Esophagus muscularis mucosa (tissue), 4 donors: ENCODE data around the gene KLHL30.

Experiments
- EP300 ChIP-seq: sonication (generic); formaldehyde crosslinking; IDR thresholded peaks from one replicate; pipeline ENCODE4 v1.6.1; 2017; ENCODE audit warnings: antibody characterized with exemption
- POLR2A ChIP-seq: fragments of 450-650 bp; IDR thresholded peaks from one replicate; pipeline ENCODE4 v1.6.1; 2017; ENCODE audit warnings: antibody characterized with exemption, moderate library complexity, mild to moderate bottlenecking, low read depth
- POLR2AphosphoS5 ChIP-seq, 2 donors: sonication (generic); formaldehyde crosslinking; IDR thresholded peaks; one replicate each; pipeline ENCODE4 v1.6.1; 2017; ENCODE audit warnings: antibody characterized with exemption in 2 of 2
- TF ChIP-seq, protein P1 (sequence below), 3 experiments: fragments of 200-600 bp in 2 of 3; fragments of 450-650 bp in 1 of 3; sonication (generic) in 2 of 3; IDR thresholded peaks; one replicate each; pipeline ENCODE4 v1.5.1; 2017 to 2019; ENCODE audit warnings: antibody characterized with exemption in 3 of 3, mild to moderate bottlenecking in 2 of 3, moderate library complexity in 1 of 3

DNA sequence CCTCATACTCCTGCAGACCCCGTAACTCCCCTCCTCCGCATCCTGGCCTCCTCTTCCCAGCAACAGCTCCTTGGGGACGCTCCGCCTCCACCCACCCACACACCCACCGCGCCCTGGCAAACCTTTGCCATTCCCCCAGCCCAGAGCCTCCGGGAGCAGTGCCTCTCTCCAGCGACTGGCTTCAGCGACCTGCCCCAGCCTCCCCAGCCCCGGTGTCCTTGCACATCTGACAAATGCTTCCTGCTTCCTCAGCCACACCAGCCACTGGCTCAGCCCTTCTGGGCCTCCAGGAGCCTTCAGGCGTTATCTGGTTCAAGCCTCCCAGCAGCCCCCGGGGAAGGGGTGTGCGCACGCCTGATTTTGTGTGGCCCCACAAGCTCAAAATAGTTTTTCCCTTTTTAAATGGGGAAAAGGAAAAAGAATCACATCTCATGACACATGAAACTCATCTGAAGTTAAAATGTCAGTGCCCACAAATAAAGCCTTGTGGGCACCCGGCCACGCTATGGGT is 24.1 kb upstream of the KLHL30 start:
- TF ChIP-seq POLR2A, result no peak
- TF ChIP-seq, protein P1, sequence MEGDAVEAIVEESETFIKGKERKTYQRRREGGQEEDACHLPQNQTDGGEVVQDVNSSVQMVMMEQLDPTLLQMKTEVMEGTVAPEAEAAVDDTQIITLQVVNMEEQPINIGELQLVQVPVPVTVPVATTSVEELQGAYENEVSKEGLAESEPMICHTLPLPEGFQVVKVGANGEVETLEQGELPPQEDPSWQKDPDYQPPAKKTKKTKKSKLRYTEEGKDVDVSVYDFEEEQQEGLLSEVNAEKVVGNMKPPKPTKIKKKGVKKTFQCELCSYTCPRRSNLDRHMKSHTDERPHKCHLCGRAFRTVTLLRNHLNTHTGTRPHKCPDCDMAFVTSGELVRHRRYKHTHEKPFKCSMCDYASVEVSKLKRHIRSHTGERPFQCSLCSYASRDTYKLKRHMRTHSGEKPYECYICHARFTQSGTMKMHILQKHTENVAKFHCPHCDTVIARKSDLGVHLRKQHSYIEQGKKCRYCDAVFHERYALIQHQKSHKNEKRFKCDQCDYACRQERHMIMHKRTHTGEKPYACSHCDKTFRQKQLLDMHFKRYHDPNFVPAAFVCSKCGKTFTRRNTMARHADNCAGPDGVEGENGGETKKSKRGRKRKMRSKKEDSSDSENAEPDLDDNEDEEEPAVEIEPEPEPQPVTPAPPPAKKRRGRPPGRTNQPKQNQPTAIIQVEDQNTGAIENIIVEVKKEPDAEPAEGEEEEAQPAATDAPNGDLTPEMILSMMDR (IDR thresholded peaks at IDR 0.05), result no peak
- no peak for TF ChIP-seq POLR2AphosphoS5 (IDR thresholded peaks at IDR 0.05)
- TF ChIP-seq EP300, result no peak
